Keratinocyte (primary cell): ENCODE measurements around the gene TEX44. TPM values are rescaled to one million over a fixed set of nuclear protein-coding genes. Genes with fewer than 3 reads are reported as not detected.

Experiments
- DNase-seq: peaks from one replicate; pipeline ENCODE4 v3.0.0-alpha.2; 2011; ENCODE audit warnings: low read depth, missing footprints, low spot score
- FAIRE-seq: peaks from 2 replicates; lab custom pipeline; 2011; peaks lifted over from hg19 to GRCh38; lab: Jason Lieb, UNC
- H2AFZ ChIP-seq: 2 replicates; pipeline ENCODE4 v1.6.0; 2012; ENCODE audit warnings: low read length, control low read depth, inconsistent platforms; ENCODE audit not compliant: control insufficient read depth
- H3K27ac ChIP-seq: 2 replicates; pipeline ENCODE4 v1.5.1; 2011; ENCODE audit warnings: low read length; ENCODE audit not compliant: control insufficient read depth, insufficient read depth
- H3K27me3 ChIP-seq: 3 replicates; pipeline ENCODE4 v1.6.0; 2011; ENCODE audit warnings: low read length; ENCODE audit not compliant: control insufficient read depth, insufficient read depth; ENCODE audit errors: extremely low read depth
- H3K36me3 ChIP-seq, 2 experiments: 2 replicates in 1 of 2; 3 replicates in 1 of 2; pipeline ENCODE4 v1.5.1; 2011; ENCODE audit warnings: low read length in 2 of 2, mild to moderate bottlenecking in 1 of 2; ENCODE audit not compliant: control insufficient read depth in 2 of 2, insufficient read depth in 2 of 2; ENCODE audit errors: extremely low read depth in 1 of 2
- H3K4me1 ChIP-seq: 3 replicates; pipeline ENCODE4 v1.5.1; 2011; ENCODE audit warnings: low read length; ENCODE audit not compliant: control insufficient read depth, insufficient read depth; ENCODE audit errors: extremely low read depth
- H3K4me2 ChIP-seq: 3 replicates; pipeline ENCODE4 v1.6.0; 2011; ENCODE audit warnings: low read depth, low read length; ENCODE audit not compliant: control insufficient read depth, insufficient read depth; ENCODE audit errors: extremely low read depth
- H3K4me3 ChIP-seq, 3 experiments: fragments of 200-600 bp in 1 of 3; sonication (generic) in 1 of 3; 2 replicates in 2 of 3; 3 replicates in 1 of 3; pipeline ENCODE4 v1.5.1; 2011 to 2016; ENCODE audit warnings: low read length in 3 of 3, mild to moderate bottlenecking in 3 of 3, control low read depth in 2 of 3, inconsistent platforms in 1 of 3, low read depth in 1 of 3, mixed read lengths in 1 of 3, mixed run types in 1 of 3, moderate library complexity in 1 of 3; ENCODE audit not compliant: control insufficient read depth in 2 of 3, insufficient read depth in 2 of 3; ENCODE audit errors: extremely low read depth in 1 of 3
- H3K79me2 ChIP-seq: 2 replicates; pipeline ENCODE4 v1.6.0; 2012; ENCODE audit warnings: low read length; ENCODE audit not compliant: control insufficient read depth, insufficient read depth
- H3K9ac ChIP-seq: 3 replicates; pipeline ENCODE4 v1.6.0; 2011; ENCODE audit warnings: low read length; ENCODE audit not compliant: control insufficient read depth, insufficient read depth; ENCODE audit errors: extremely low read depth
- H3K9me1 ChIP-seq: 3 replicates; pipeline ENCODE4 v1.6.0; 2011; ENCODE audit warnings: low read length; ENCODE audit not compliant: control insufficient read depth, insufficient read depth; ENCODE audit errors: extremely low read depth
- H3K9me3 ChIP-seq: 2 replicates; pipeline ENCODE4 v1.5.1; 2012; ENCODE audit warnings: low read depth, low read length; ENCODE audit not compliant: control insufficient read depth
- H4K20me1 ChIP-seq: 3 replicates; pipeline ENCODE4 v1.6.0; 2011; ENCODE audit warnings: low read length; ENCODE audit not compliant: control insufficient read depth, insufficient read depth; ENCODE audit errors: extremely low read depth
- CTCF ChIP-seq, 3 experiments: IDR thresholded peaks in 1 of 3; conservative IDR thresholded peaks in 1 of 3; optimal IDR thresholded peaks in 1 of 3; 2 replicates in 2 of 3; 3 replicates in 1 of 3; pipeline versions ENCODE3 to v1.5.1; 2011; ENCODE audit warnings: low read length in 3 of 3, mild to moderate bottlenecking in 3 of 3, moderate library complexity in 2 of 3, control low read depth in 1 of 3, inconsistent platforms in 1 of 3; ENCODE audit not compliant: insufficient read depth in 2 of 3; ENCODE audit errors: extremely low read depth in 1 of 3
- EZH2 ChIP-seq: IDR thresholded peaks from one replicate; pipeline ENCODE4 v1.6.1; 2012; ENCODE audit warnings: inconsistent platforms, mild to moderate bottlenecking, low read length, moderate library complexity
- dilution Hi-C: fragments of 300-500 bp; cut with MboI; formaldehyde crosslinking; loops from one replicate; pipeline ENCODE4 v1.7.0; 2020; ENCODE audit warnings: low sequenced_read_pairs; ENCODE audit not compliant: extremely low pct_ligation_motif_present
- polyA plus RNA-seq, 5 experiments: library from polyadenylated mRNA; depleted of rRNA in 3 of 5; stranded (reverse) in 3 of 5; stranded (forward) in 1 of 5; unstranded in 1 of 5; fragments of >200 nt; gene quantifications; 1 replicate in 1 of 5; 2 replicates in 3 of 5; 3 replicates in 1 of 5; pipeline versions ENCODE4 v1.2.1 to v1.2.3, GENCODE V29; 2011 to 2012; ENCODE audit warnings: missing spikeins in 2 of 5, low read depth in 1 of 5, low replicate concordance in 1 of 5

Gene TEX44
- polyA plus RNA-seq, 1 donor (not counting 4 experiments of a cell fraction or from before 2014, with no cell fraction given) = not detected

- Histone ChIP-seq H2AFZ (no peak overlapping the region), H3K4me2 (no peak overlapping the region), H3K4me3 (no peak overlapping the region), H3K27ac (no peak overlapping the region), H3K79me2 (no peaks in the 10 kb centered on the region), H3K27me3 (no peaks in the 10 kb centered on the region), H3K36me3 (no peaks in the 10 kb centered on the region), H3K4me1 (no peaks in the 10 kb centered on the region), H3K9me1 (no peaks in the 10 kb centered on the region), H4K20me1 (no peaks in the 10 kb centered on the region), H3K9me3 (no peaks in the 10 kb centered on the region), H3K9ac (no peak overlapping the region)
- DNase-seq (no peak), FAIRE-seq (no peak)
- TF ChIP-seq EZH2 = no peak
- no peak for TF ChIP-seq CTCF (optimal IDR thresholded peaks at IDR 0.05 in 1 of 3, IDR thresholded peaks at IDR 0.05 in 1 of 3, conservative IDR thresholded peaks at IDR 0.05 in 1 of 3; ENCODE audit: extremely low read depth in 1 of 3, insufficient read depth in 2 of 3, low read length in 3 of 3)
- dilution Hi-C loops = no loop called here
Measured at GRCh38 chr2:231552752-231553151, 39.9 kb upstream of the TEX44 start.

GRCh38 chr2:231554327-231554726 lies 38.3 kb upstream of the TEX44 start:
- no peak overlapping the region for H3K27ac ChIP-seq
- no peak overlapping the region for H3K4me3 ChIP-seq
- TF ChIP-seq EZH2 (no peak), CTCF (optimal IDR thresholded peaks at IDR 0.05 in 1 of 3, IDR thresholded peaks at IDR 0.05 in 1 of 3, conservative IDR thresholded peaks at IDR 0.05 in 1 of 3; ENCODE audit: extremely low read depth in 1 of 3, insufficient read depth in 2 of 3, low read length in 3 of 3) (no peak)
- H3K9me3 ChIP-seq = no peaks in the 10 kb centered on the region
- no peaks in the 10 kb centered on the region for H3K4me1 ChIP-seq
- dilution Hi-C loops = no loop called here
- no peaks in the 10 kb centered on the region for H3K9me1 ChIP-seq
- no peak for DNase-seq
- no peak for FAIRE-seq
- no peak overlapping the region for H3K4me2 ChIP-seq
- H3K9ac ChIP-seq = no peak overlapping the region
- no peaks in the 10 kb centered on the region for H4K20me1 ChIP-seq
- H2AFZ ChIP-seq = no peak overlapping the region
- H3K27me3 ChIP-seq = no peaks in the 10 kb centered on the region
- H3K79me2 ChIP-seq = no peaks in the 10 kb centered on the region
- no peaks in the 10 kb centered on the region for H3K36me3 ChIP-seq
